ENCODE results near the gene SFMBT2.

GRCh38 chr10:7199152-7199760, 211.6 kb downstream of the SFMBT2 start:
- TF ChIP-seq CTCF (IDR thresholded peaks at IDR 0.05) (no peak), ERG (CRISPR knock-in tag; IDR thresholded peaks at IDR 0.05) (no peak), ELF4 (CRISPR knock-in tag; IDR thresholded peaks at IDR 0.05; ENCODE audit: low read depth) (no peak), E2F4 (CRISPR knock-in tag; IDR thresholded peaks at IDR 0.05; ENCODE audit: borderline replicate concordance, low read depth) (no peak), ZNF416 (CRISPR knock-in tag; IDR thresholded peaks at IDR 0.05) (no peak), SOX15 (CRISPR knock-in tag; IDR thresholded peaks at IDR 0.05) (no peak), SP1 (CRISPR knock-in tag; conservative IDR thresholded peaks at IDR 0.05) (no peak), ATF1 (CRISPR knock-in tag; IDR thresholded peaks at IDR 0.05) (no peak), FOXJ3 (CRISPR knock-in tag; IDR thresholded peaks at IDR 0.05; ENCODE audit: borderline replicate concordance) (no peak), NR3C1 (CRISPR knock-in tag; conservative IDR thresholded peaks at IDR 0.05; ENCODE audit: low read depth) (no peak), GABPB1 (CRISPR knock-in tag; IDR thresholded peaks at IDR 0.05) (no peak)
- TF ChIP-seq, protein P1, sequence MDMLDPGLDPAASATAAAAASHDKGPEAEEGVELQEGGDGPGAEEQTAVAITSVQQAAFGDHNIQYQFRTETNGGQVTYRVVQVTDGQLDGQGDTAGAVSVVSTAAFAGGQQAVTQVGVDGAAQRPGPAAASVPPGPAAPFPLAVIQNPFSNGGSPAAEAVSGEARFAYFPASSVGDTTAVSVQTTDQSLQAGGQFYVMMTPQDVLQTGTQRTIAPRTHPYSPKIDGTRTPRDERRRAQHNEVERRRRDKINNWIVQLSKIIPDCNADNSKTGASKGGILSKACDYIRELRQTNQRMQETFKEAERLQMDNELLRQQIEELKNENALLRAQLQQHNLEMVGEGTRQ (CRISPR knock-in tag; IDR thresholded peaks at IDR 0.05), result no peak
- TF ChIP-seq, protein P2, sequence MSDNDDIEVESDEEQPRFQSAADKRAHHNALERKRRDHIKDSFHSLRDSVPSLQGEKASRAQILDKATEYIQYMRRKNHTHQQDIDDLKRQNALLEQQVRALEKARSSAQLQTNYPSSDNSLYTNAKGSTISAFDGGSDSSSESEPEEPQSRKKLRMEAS (CRISPR knock-in tag; IDR thresholded peaks at IDR 0.05), result no peak
